ENCODE measurements around the gene SLC26A8.

GRCh38 chr6:36073587-36073986 is 49.1 kb upstream of the SLC26A8 start:
- TF ChIP-seq CTCF (IDR thresholded peaks at IDR 0.05) (no peak), POLR2A (IDR thresholded peaks at IDR 0.05) (no peak), POLR2AphosphoS5 (IDR thresholded peaks at IDR 0.05; ENCODE audit: insufficient read depth in 1 of 2, low read depth in 1 of 2) (no peak)

Measured in vagina (tissue), 2 donors.